GOT3 (cell line): ENCODE results near the gene MAP3K12.
"Not testable (repeated sequence)": the region's sequence is repeated elsewhere in the genome, so short reads cannot be mapped to it uniquely, and the experiment has no call there.

Experiments
- DNase-seq: peaks from one replicate; lab custom pipeline; 2025; ENCODE audit warnings: mixed read lengths; lab: John Stamatoyannopoulos, UW

The MAP3K12 gene

GRCh38 chr12:53467082-53467481, 32.2 kb downstream of the MAP3K12 start:
- DNase-seq = no peak

- DNase-seq = no peak
Measured at GRCh38 chr12:53466640-53467039, 32.6 kb downstream of the MAP3K12 start.

- no peak for DNase-seq
Measured at GRCh38 chr12:53465679-53466078, 33.6 kb downstream of the MAP3K12 start.

- DNase-seq = no peak
Measured at GRCh38 chr12:53464685-53465418, 34.4 kb downstream of the MAP3K12 start.

GRCh38 chr12:53463802-53464560, 35.3 kb downstream of the MAP3K12 start:
- no peak for DNase-seq

GRCh38 chr12:53462935-53463334, 36.3 kb downstream of the MAP3K12 start:
- DNase-seq = no peak

DNA sequence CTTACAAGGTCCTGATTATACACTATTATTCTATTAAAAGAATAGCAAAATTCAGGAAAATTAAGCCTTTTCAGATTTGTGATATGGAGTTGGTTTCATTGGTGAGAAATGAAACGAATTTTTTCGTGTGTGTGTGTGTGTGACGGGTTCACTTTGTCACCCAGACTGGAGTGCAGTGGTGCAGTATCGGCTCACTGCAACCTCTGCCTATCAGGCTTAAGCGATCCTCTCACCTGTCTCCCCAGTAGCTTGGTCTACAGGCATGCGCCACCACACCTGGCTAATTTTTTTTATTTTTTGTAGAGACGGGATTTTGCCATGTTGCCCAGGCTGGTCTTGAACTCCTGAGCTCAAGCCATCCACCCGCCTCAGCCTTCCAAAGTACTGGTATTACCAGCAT, 37.7 kb downstream of the MAP3K12 start:
- no peak for DNase-seq

DNA sequence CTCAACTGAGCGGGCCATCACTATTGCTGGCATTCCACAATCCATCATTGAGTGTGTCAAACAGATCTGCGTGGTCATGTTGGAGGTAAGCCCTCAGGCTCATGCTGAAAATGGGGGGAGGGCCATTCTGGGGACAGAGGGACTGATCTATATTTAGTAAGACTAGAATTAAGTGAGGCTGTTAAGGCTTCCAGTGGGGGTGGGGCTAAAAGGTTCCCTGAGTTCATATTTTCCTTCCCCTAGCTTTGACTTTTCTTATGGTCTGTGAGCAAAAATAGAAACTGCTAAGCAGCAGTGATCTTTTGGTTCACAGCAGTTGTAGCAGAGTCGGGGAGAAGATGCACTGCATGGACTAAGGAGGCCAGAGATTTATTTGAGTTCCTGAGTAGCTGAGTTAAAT, 38.2 kb downstream of the MAP3K12 start:
- no peak for DNase-seq

- DNase-seq = no peak
Measured at GRCh38 chr12:53459097-53459496, 40.2 kb downstream of the MAP3K12 start.

DNA sequence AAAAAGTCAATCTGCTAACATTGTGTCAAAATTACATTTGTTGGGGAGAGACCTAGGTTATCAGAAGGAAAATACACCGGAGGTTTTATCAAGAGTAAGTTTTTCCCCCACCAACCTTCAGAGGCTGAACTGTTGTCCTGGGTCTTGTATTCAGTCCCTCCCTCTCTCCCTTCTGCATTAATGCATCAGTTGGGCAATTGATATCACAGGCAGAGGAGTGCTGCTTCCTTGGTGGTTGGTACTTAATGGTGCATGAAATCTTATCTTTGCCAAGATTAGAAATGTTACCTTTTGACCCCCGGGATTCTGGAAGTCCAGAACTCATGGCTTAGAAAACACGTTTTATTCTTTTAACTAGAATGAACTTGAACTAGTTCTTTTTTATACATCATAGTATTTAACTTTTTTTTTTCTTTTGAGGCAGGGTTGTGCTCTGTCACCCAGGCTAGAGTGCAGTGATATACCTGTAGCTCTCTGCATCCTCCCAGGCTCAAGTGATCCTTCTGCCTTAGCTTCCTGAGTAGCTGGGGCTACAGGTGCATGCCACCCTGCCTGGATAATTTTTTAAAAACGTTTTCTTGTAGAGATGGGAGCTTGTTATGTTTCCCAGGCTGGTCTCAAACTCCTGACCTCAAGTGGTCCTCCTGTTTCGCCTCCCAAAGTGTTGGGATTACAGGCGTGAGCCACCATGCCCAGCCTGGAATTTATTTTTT, 42.4 kb downstream of the MAP3K12 start:
- DNase-seq = no peak

- DNase-seq = no peak
Measured at GRCh38 chr12:53454707-53455106, 44.6 kb downstream of the MAP3K12 start.

GRCh38 chr12:53453953-53454640, 45.2 kb downstream of the MAP3K12 start:
- DNase-seq = no peak

DNA sequence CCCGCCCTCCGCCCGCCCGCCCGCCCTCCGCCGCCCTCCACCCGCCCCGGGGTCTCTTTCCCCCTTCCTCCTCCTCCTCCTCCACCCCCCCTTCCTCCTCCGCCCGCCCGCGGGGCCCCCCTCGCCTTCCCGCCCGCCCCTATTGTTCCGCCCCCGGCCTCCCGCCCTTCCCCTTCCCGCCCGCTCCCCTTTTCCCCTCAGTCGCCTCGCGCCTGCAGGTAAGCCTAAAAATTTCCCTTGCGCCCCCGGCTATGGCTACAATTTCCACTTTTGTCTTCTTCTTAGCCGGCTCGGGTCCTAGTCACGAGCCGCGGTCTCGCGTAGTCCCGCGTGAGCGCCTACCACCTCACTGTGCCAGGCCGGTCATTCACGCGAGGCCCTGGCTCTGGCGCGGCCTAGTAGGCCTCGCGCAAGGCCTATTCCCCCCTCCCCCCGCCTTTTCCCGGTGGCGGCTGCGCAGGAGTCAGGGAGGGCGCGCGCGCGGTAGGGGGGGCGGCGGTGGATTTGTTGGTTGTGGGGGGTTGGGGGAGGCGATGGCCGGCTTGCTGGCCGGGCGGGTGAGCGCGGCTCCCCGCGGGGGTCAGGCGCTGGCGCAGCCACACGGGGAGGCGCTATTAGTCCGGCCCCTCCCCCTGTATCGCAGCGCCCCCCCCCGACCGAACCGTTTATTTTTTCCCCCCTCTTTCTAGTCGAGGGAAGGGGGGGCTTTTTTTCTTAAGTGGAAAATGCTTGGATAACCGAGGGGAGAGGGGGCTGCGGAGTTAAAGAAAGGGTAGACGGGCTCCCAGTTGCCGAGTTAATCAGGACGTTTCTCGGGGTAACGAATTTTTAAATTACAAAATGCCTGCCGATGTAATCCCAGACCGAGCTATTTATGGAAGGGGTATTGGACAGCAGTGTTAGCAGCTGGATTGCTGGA, 46.8 kb downstream of the MAP3K12 start:
- peak; percentile 55 for DNase-seq

- DNase-seq = peak; percentile 91
Measured at GRCh38 chr12:53451661-53452158, 47.5 kb downstream of the MAP3K12 start, which contains the start of gene PCBP2. Gene PCBP2 (plus strand): TSS chr12:53452102. CDS start chr12:53454801, 2,699 bp downstream.

- no peak for DNase-seq
Measured at GRCh38 chr12:53450936-53451335, 48.3 kb downstream of the MAP3K12 start.

- DNase-seq = not testable (repeated sequence)
Measured at GRCh38 chr12:53444593-53445325, 54.5 kb downstream of the MAP3K12 start.

- no peak for DNase-seq
Measured at GRCh38 chr12:53443955-53444354, 55.3 kb downstream of the MAP3K12 start.

DNA sequence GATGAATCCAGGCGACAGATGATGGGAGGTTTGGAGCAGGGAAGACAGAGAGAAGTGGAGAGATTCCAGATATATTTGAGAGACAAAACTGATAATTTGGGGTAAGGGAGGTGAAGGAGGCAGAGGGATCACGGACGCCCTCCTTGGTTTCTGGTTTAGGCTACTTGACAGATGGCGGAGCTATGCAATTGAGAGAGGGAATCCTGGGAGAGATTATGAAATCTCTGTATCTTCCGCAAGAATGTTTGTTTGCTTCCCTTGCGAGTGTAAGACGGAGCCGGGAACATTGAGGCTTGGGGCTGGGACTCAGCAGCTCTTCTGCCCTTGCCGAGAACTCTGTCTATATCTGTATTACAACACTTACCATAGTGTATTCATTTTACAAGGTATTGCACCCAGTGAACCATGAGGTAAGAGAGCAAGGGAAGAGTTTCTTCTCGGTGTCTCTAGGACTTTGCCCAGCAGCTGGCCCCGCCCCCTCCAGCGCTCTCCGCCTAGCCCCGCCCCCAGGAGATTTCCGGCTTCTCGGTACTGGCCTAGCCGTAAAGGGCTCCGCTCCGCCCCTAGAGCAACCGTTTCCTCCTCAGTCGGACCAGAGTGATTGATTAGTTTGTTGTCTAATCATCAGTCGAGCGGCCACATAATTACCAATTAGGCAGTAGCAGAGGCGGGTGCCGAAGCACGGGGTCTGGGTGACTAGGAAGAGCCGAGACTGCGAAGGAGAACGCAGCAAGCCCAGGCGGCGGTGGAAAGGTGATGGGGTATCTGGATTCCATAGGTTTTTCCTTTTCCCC, 58.0 kb downstream of the MAP3K12 start, which contains the start of gene PRR13:
TSS of gene PRR13 (plus strand) at position 695 of the 794 bp plus-strand sequence. CDS start 981 bp downstream, outside the sequence.
- peak; percentile 93 for DNase-seq

GRCh38 chr12:53439582-53439981, 59.7 kb downstream of the MAP3K12 start:
- DNase-seq = not testable (repeated sequence)
